H1 (cell line): ENCODE measurements around the gene NT5C1A. TPM values are rescaled to one million over a fixed set of nuclear protein-coding genes. Genes with fewer than 3 reads are reported as not detected.

ENCODE experiments used
- CTCF ChIA-PET: fragments of 300-600 bp; sonication (Branson Sonifier 250); formaldehyde crosslinking; loops from one replicate; lab custom pipeline; 2021; ENCODE audit not compliant: partially characterized antibody; lab: Charles Lee
- POLR2A ChIA-PET: fragments of 300-600 bp; sonication (Branson Sonifier 250); formaldehyde crosslinking; loops from one replicate; lab custom pipeline; 2021; ENCODE audit warnings: inconsistent platforms; ENCODE audit not compliant: partially characterized antibody; lab: Charles Lee
- DNase-seq, 2 experiments: peaks; one replicate each; pipeline versions ENCODE4 v3.0.0 to v3.0.0-alpha.2; 2010 to 2022; ENCODE audit warnings: low spot score in 2 of 2, low read depth in 1 of 2, mixed read lengths in 1 of 2
- FAIRE-seq: peaks from 2 replicates; lab custom pipeline; 2011; peaks lifted over from hg19 to GRCh38; lab: Jason Lieb, UNC
- H2AFZ ChIP-seq: 2 replicates; pipeline ENCODE4 v1.8.1; 2012; ENCODE audit warnings: low read length, inconsistent platforms
- H2AK5ac ChIP-seq: 2 replicates; pipeline ENCODE4 v1.6.1; 2013; ENCODE audit warnings: low read depth, low read length
- H2BK120ac ChIP-seq: replicated peaks from 2 replicates; pipeline ENCODE3; 2013; ENCODE audit warnings: low read depth, low read length, inconsistent platforms
- H2BK12ac ChIP-seq: 2 replicates; pipeline ENCODE4 v1.6.1; 2013; ENCODE audit warnings: low read depth, low read length
- H2BK15ac ChIP-seq: 2 replicates; pipeline ENCODE4 v1.6.1; 2013; ENCODE audit warnings: low read length
- H2BK20ac ChIP-seq: 2 replicates; pipeline ENCODE4 v1.6.1; 2013; ENCODE audit warnings: low read length
- H2BK5ac ChIP-seq: 2 replicates; pipeline ENCODE4 v1.6.1; 2013; ENCODE audit warnings: low read depth, low read length
- H3K14ac ChIP-seq: 2 replicates; pipeline ENCODE4 v1.6.1; 2013; ENCODE audit warnings: inconsistent platforms; ENCODE audit not compliant: insufficient read length
- H3K18ac ChIP-seq: 2 replicates; pipeline ENCODE4 v1.6.1; 2013; ENCODE audit warnings: low read length; ENCODE audit errors: extremely low read depth
- H3K23ac ChIP-seq: 2 replicates; pipeline ENCODE4 v1.6.1; 2013; ENCODE audit warnings: inconsistent platforms; ENCODE audit not compliant: insufficient read length
- H3K23me2 ChIP-seq: 2 replicates; pipeline ENCODE4 v1.6.1; 2013; ENCODE audit warnings: low read depth, low read length
- H3K27ac ChIP-seq: 2 replicates; pipeline ENCODE4 v1.6.1; 2011; ENCODE audit warnings: low read depth, low read length, inconsistent platforms
- H3K27me3 ChIP-seq, 4 experiments: replicated peaks in 1 of 4; 1 replicate in 1 of 4; 2 replicates in 3 of 4; pipeline versions ENCODE4 v1.6.1 to v1.8.1; 2011 to 2013; ENCODE audit warnings: low read length in 3 of 4, mild to moderate bottlenecking in 3 of 4, inconsistent platforms in 2 of 4, mixed read lengths in 2 of 4, moderate library complexity in 1 of 4; ENCODE audit not compliant: control insufficient read depth in 3 of 4, insufficient read depth in 3 of 4; ENCODE audit errors: extremely low read depth in 1 of 4
- H3K36me3 ChIP-seq, 4 experiments: 2 replicates each; pipeline versions ENCODE4 v1.6.1 to v1.8.1; 2011 to 2013; ENCODE audit warnings: mild to moderate bottlenecking in 4 of 4, low read length in 3 of 4, moderate library complexity in 2 of 4, control low read depth in 1 of 4, inconsistent platforms in 1 of 4; ENCODE audit not compliant: insufficient read depth in 4 of 4, control insufficient read depth in 2 of 4
- H3K4ac ChIP-seq: replicated peaks from 2 replicates; pipeline ENCODE3; 2013; ENCODE audit warnings: low read length, low read depth, mixed read lengths, inconsistent platforms; ENCODE audit not compliant: insufficient read length
- H3K4me1 ChIP-seq, 4 experiments: replicated peaks in 1 of 4; 1 replicate in 1 of 4; 2 replicates in 3 of 4; pipeline versions ENCODE4 v1.6.1 to v1.8.1; 2011 to 2013; ENCODE audit warnings: low read length in 3 of 4, inconsistent platforms in 2 of 4, mixed read lengths in 1 of 4; ENCODE audit not compliant: insufficient read depth in 4 of 4, control insufficient read depth in 3 of 4
- H3K4me2 ChIP-seq, 2 experiments: 2 replicates each; pipeline versions ENCODE4 v1.6.1 to v1.8.1; 2011 to 2013; ENCODE audit warnings: low read depth in 2 of 2, low read length in 2 of 2, control low read depth in 1 of 2, inconsistent platforms in 1 of 2, mild to moderate bottlenecking in 1 of 2; ENCODE audit not compliant: insufficient read depth in 1 of 2
- H3K4me3 ChIP-seq, 4 experiments: fragments of 200-600, 300-600 bp in 1 of 4; sonication (generic), shearing (Covaris generic), sonication (Bioruptor Twin) in 1 of 4; 2 replicates each; pipeline versions ENCODE4 v1.5.1 to v1.8.1; 2011 to 2016; ENCODE audit warnings: low read length in 4 of 4, low read depth in 3 of 4, control low read depth in 2 of 4, inconsistent platforms in 2 of 4, mild to moderate bottlenecking in 2 of 4, mixed read lengths in 1 of 4, moderate library complexity in 1 of 4; ENCODE audit not compliant: insufficient read depth in 2 of 4; ENCODE audit errors: extremely low read depth in 1 of 4
- H3K56ac ChIP-seq: replicated peaks from 2 replicates; pipeline ENCODE3; 2013; ENCODE audit warnings: low read depth, mild to moderate bottlenecking, mixed read lengths, low read length, inconsistent platforms; ENCODE audit not compliant: insufficient read length
- H3K79me1 ChIP-seq: 2 replicates; pipeline ENCODE4 v1.6.1; 2013; ENCODE audit warnings: low read depth, low read length, control low read depth
- H3K79me2 ChIP-seq, 2 experiments: 2 replicates each; pipeline versions ENCODE4 v1.6.1 to v1.8.1; 2012 to 2013; ENCODE audit warnings: low read length in 2 of 2, mild to moderate bottlenecking in 2 of 2, inconsistent platforms in 1 of 2; ENCODE audit not compliant: insufficient read depth in 2 of 2, control insufficient read depth in 1 of 2
- H3K9ac ChIP-seq, 4 experiments: replicated peaks in 1 of 4; 1 replicate in 1 of 4; 2 replicates in 3 of 4; pipeline versions ENCODE4 v1.6.1 to v1.8.1; 2011 to 2013; ENCODE audit warnings: low read depth in 3 of 4, low read length in 3 of 4, control low read depth in 2 of 4, mild to moderate bottlenecking in 2 of 4, moderate library complexity in 2 of 4, inconsistent platforms in 1 of 4; ENCODE audit errors: extremely low read depth in 1 of 4
- H3K9me3 ChIP-seq, 2 experiments: 2 replicates each; pipeline versions ENCODE4 v1.6.1 to v1.8.1; 2012 to 2013; ENCODE audit warnings: mild to moderate bottlenecking in 2 of 2, moderate library complexity in 2 of 2, control low read depth in 1 of 2, inconsistent platforms in 1 of 2, low read depth in 1 of 2, low read length in 1 of 2, mixed read lengths in 1 of 2; ENCODE audit not compliant: insufficient read depth in 2 of 2
- H4K20me1 ChIP-seq, 2 experiments: replicated peaks in 1 of 2; 2 replicates each; pipeline versions ENCODE3 to v1.8.1; 2011 to 2013; ENCODE audit warnings: inconsistent platforms in 2 of 2, low read length in 2 of 2, mild to moderate bottlenecking in 1 of 2; ENCODE audit not compliant: insufficient read depth in 2 of 2, control insufficient read depth in 1 of 2
- H4K5ac ChIP-seq: 2 replicates; pipeline ENCODE4 v1.6.1; 2013; ENCODE audit warnings: low read length, low read depth, mixed read lengths, inconsistent platforms; ENCODE audit not compliant: insufficient read length
- H4K8ac ChIP-seq: 2 replicates; pipeline ENCODE4 v1.8.0; 2013; ENCODE audit warnings: mild to moderate bottlenecking, moderate library complexity, low read length, inconsistent platforms; ENCODE audit not compliant: insufficient read depth; ENCODE audit errors: extremely low read depth
- H4K91ac ChIP-seq: replicated peaks from 2 replicates; pipeline ENCODE3; 2013; ENCODE audit warnings: low read length, mixed read lengths, inconsistent platforms; ENCODE audit not compliant: insufficient read length
- CBX5 ChIP-seq: fragments of 300-800, 300-1000 bp; sonication (generic); IDR thresholded peaks from 2 replicates; pipeline ENCODE4 v1.7.1; 2016; ENCODE audit warnings: antibody characterized with exemption, low read length, low read depth
- CREB1 ChIP-seq: IDR thresholded peaks from 2 replicates; pipeline ENCODE4 v1.6.1; 2012; ENCODE audit warnings: inconsistent platforms
- JUND ChIP-seq: IDR thresholded peaks from 2 replicates; pipeline ENCODE4 v1.6.1; 2011; ENCODE audit warnings: mild to moderate bottlenecking, improper control_type of control experiment, low read length
- RFX5 ChIP-seq: IDR thresholded peaks from 2 replicates; pipeline ENCODE4 v1.6.1; 2011; ENCODE audit warnings: low read depth, low read length, improper control_type of control experiment, borderline replicate concordance
- TAF7 ChIP-seq: optimal IDR thresholded peaks from 2 replicates; pipeline ENCODE3; 2011; ENCODE audit warnings: low read depth, mild to moderate bottlenecking, inconsistent platforms, low read length, moderate library complexity, borderline replicate concordance
- TBP ChIP-seq: IDR thresholded peaks from 2 replicates; pipeline ENCODE4 v1.6.1; 2011; ENCODE audit warnings: low read depth, low read length, improper control_type of control experiment
- WGBS, 2 experiments: shearing (Covaris generic) in 1 of 2; methylation state at CpG; one replicate each; pipeline versions ENCODE4 v1.1.6 to v1.1.7; 2013 to 2015; ENCODE audit warnings: low lambda C conversion rate in 2 of 2, mixed read lengths in 2 of 2, inconsistent platforms in 1 of 2, low coverage in 1 of 2, missing lambda C conversion rate in 1 of 2; ENCODE audit not compliant: insufficient replicate concordance in 2 of 2, insufficient coverage in 1 of 2, insufficient read length in 1 of 2; ENCODE audit errors: extremely low coverage in 1 of 2, missing lambda C conversion rate in 1 of 2; 5-methylcytosine and 5-hydroxymethylcytosine counted together
- polyA plus RNA-seq, 7 experiments: library from polyadenylated mRNA; depleted of rRNA in 3 of 7; stranded (reverse) in 5 of 7; unstranded in 2 of 7; fragments of >200 nt in 5 of 7; fragments of 200-250 nt in 2 of 7; gene quantifications; 1 replicate in 5 of 7; 2 replicates in 1 of 7; 4 replicates in 1 of 7; pipeline versions ENCODE4 v1.2.1 to v1.2.3, GENCODE V29; 2011 to 2013; ENCODE audit warnings: missing spikeins in 2 of 7, mixed read lengths in 2 of 7
- total RNA-seq: library from RNA; stranded (reverse); fragmentation: NEBNext Ultra II Directional; extraction: Animal tissue kit (Norgen Biotek cat#: 25700); gene quantifications from 2 replicates; pipeline ENCODE4 v1.2.1, GENCODE V29; 2021
- TF ChIP-seq, protein P1 (sequence below): IDR thresholded peaks from 2 replicates; pipeline ENCODE4 v1.6.1; 2012; ENCODE audit warnings: low read length, inconsistent platforms

NT5C1A gene
- total and polyA plus RNA-seq, 2 of the 8 experiments (the other 6 are each of a cell fraction or from before 2014, with no cell fraction given) = not detected

- Histone ChIP-seq H2AFZ (no peak overlapping the region), H4K20me1 (peaks cover 1 to 2% of the 10 kb centered on the region in 2 experiments), H3K56ac (no peak overlapping the region), H2AK5ac (no peak overlapping the region), H3K27me3 (peaks cover 48 to 83% (median 71%) of the 10 kb centered on the region in 4 experiments), H3K4me2 (no peak overlapping the region), H3K79me1 (no peaks in the 10 kb centered on the region), H3K4me1 (peaks cover 0 to 11% (median 5%) of the 10 kb centered on the region in 4 experiments; a peak in 5 of 7 replicates), H2BK20ac (no peak overlapping the region), H2BK5ac (no peak overlapping the region), H2BK12ac (no peak overlapping the region), H4K5ac (no peak overlapping the region), H2BK15ac (no peak overlapping the region), H3K4me3 (no peak overlapping the region), H2BK120ac (no peak overlapping the region), H3K14ac (no peak overlapping the region), H3K79me2 (no peaks in the 10 kb centered on the region), H3K9me3 (no peaks in the 10 kb centered on the region; a peak in 1 of 4 replicates), H3K27ac (no peak overlapping the region), H3K9ac (no peak overlapping the region), H3K4ac (no peak overlapping the region), H4K8ac (no peak overlapping the region), H3K23me2 (peaks cover 3% of the 10 kb centered on the region; the same call in 1 of the 2 replicates), H3K23ac (no peak overlapping the region), H4K91ac (no peak overlapping the region), H3K36me3 (peaks cover 0 to 3% (median 0%) of the 10 kb centered on the region in 4 experiments; a peak in 1 of 8 replicates), H3K18ac (no peak overlapping the region)
- FAIRE-seq (no peak), DNase-seq (no peak)
- CTCF ChIA-PET = interaction anchor here (0.8 to 10.5 kb wide), 8 partner anchors 9 to 131 kb away, joined by 3 to 184 read pairs (median 30); no protein-coding TSS in a partner anchor
- 74% methylated on average over 3 of the region's 3 CpGs; no CpG with 5 or more reads in 1 of the 2 experiments for WGBS, 2 experiments
- TF ChIP-seq TBP (no peak), CREB1 (no peak), CBX5 (no peak), JUND (no peak), TAF7 (no peak), RFX5 (no peak)
- TF ChIP-seq, protein P1, sequence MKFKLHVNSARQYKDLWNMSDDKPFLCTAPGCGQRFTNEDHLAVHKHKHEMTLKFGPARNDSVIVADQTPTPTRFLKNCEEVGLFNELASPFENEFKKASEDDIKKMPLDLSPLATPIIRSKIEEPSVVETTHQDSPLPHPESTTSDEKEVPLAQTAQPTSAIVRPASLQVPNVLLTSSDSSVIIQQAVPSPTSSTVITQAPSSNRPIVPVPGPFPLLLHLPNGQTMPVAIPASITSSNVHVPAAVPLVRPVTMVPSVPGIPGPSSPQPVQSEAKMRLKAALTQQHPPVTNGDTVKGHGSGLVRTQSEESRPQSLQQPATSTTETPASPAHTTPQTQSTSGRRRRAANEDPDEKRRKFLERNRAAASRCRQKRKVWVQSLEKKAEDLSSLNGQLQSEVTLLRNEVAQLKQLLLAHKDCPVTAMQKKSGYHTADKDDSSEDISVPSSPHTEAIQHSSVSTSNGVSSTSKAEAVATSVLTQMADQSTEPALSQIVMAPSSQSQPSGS = no peak
- POLR2A ChIA-PET = interaction anchor here (1.4 to 2.4 kb wide), 3 partner anchors 12 to 33 kb away, joined by 4 to 7 read pairs (median 5); no protein-coding TSS in a partner anchor
Observed at GRCh38 chr1:39668111-39668510, 3.8 kb downstream of the NT5C1A start.
